DOHH2 (cell line): ENCODE results near the gene PDGFD.

Experiments used
- EZH2phosphoT487 ChIP-seq: fragments of 200-600 bp; sonication (generic); IDR thresholded peaks from 2 replicates; pipeline ENCODE4 v1.6.1; 2017; ENCODE audit warnings: borderline replicate concordance, mild to moderate bottlenecking, antibody characterized with exemption, low read length, moderate library complexity, mixed read lengths
- TF ChIP-seq, protein P1 (sequence below): fragments of 200-600 bp; sonication (generic); IDR thresholded peaks from one replicate; pipeline ENCODE4 v1.5.1; 2014; ENCODE audit warnings: antibody characterized with exemption, mild to moderate bottlenecking, low read depth, low read length; ENCODE audit not compliant: poor library complexity, severe bottlenecking

DNA sequence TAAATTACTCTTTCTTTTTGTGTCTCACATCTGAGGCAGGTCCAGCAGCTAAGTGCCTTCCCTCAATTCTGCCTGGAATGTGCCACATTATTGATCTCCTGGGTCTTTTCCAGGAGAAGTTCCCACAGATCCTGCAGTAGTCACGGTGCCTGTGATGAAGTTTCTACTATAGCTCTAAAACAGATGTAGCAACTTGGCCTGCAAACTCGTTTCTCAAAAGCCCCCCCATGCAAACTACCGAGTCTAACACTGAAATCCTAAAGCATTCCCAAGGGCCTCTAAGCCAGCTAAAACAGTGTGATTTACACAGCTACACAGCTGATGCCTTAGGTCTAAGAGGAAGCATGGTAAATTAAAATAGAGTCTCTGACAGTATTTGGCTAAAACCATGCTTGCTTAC lies 73.2 kb downstream of the PDGFD start:
- TF ChIP-seq, protein P1, sequence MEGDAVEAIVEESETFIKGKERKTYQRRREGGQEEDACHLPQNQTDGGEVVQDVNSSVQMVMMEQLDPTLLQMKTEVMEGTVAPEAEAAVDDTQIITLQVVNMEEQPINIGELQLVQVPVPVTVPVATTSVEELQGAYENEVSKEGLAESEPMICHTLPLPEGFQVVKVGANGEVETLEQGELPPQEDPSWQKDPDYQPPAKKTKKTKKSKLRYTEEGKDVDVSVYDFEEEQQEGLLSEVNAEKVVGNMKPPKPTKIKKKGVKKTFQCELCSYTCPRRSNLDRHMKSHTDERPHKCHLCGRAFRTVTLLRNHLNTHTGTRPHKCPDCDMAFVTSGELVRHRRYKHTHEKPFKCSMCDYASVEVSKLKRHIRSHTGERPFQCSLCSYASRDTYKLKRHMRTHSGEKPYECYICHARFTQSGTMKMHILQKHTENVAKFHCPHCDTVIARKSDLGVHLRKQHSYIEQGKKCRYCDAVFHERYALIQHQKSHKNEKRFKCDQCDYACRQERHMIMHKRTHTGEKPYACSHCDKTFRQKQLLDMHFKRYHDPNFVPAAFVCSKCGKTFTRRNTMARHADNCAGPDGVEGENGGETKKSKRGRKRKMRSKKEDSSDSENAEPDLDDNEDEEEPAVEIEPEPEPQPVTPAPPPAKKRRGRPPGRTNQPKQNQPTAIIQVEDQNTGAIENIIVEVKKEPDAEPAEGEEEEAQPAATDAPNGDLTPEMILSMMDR, result no peak
- TF ChIP-seq EZH2phosphoT487, result no peak
